ENCODE measurements around the gene MCCC1.

GRCh38 chr3:183080628-183081027, 18.7 kb downstream of the MCCC1 start:
- TF ChIP-seq POLR2AphosphoS5 (IDR thresholded peaks at IDR 0.05; ENCODE audit: borderline replicate concordance, low read depth, low read length) = no peak
- no peak for TF ChIP-seq EZH2 (IDR thresholded peaks at IDR 0.05)
- no peak for TF ChIP-seq FOXP2 (optimal IDR thresholded peaks at IDR 0.05; ENCODE audit: control extremely low read depth, extremely low read length, insufficient read depth)

All from SK-N-MC (cell line).